ENCODE data around the gene ZBTB32.
"Not testable (repeated sequence)": the region's sequence is repeated elsewhere in the genome, so short reads cannot be mapped to it uniquely, and the experiment has no call there.

ZBTB32 gene

DNA sequence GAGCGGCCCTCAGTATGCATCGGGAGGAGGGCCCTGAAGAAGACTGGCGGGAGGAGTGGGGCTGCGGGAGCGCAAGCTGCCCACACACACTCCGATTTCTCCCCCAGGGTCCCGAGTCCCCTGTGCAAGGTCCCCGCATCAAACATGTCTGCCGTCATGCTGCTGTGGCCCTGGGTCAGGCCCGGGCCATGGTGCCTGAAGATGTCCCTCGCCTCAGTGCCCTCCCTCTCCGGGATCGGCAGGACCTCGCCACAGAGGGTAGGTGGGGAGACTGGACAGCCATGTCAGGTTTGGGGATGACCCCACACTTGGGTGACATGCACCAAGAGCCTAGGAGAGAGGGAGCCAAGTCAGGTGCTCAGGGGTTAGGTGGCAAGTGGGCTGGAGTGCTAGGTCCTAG, 18.1 kb downstream of the ZBTB32 start:
- no peak for DNase-seq

DNA sequence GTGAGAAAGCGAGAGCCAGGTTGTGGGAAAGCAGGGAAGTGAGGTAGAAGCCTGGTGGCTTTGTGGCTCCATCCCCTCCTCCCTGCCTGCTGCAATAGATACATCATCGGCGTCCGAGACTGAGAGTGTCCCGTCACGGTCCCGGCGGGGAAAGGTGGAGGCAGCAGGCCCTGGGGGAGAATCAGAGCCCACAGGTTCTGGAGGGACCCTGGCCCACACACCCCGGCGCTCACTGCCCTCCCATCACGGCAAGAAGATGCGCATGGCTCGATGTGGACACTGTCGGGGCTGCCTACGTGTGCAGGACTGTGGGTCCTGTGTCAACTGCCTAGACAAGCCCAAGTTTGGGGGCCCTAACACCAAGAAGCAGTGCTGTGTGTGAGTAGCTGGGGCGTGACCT, 18.5 kb downstream of the ZBTB32 start:
- DNase-seq = no peak

DNA sequence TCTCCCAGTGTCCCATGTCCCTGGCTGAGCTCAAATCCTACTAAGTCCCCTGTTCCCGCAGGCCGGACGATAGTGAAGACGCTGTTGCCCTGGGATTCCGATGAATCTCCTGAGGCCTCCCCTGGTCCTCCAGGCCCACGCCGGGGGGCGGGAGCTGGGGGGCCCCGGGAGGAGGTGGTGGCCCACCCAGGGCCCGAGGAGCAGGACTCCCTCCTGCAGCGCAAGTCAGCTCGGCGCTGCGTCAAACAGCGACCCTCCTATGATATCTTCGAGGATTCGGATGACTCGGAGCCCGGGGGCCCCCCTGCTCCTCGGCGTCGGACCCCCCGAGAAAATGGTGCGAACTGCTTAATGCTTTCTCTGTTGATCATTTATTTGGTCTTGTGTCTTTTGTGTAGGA, 19.3 kb downstream of the ZBTB32 start:
- no peak for DNase-seq

DNA sequence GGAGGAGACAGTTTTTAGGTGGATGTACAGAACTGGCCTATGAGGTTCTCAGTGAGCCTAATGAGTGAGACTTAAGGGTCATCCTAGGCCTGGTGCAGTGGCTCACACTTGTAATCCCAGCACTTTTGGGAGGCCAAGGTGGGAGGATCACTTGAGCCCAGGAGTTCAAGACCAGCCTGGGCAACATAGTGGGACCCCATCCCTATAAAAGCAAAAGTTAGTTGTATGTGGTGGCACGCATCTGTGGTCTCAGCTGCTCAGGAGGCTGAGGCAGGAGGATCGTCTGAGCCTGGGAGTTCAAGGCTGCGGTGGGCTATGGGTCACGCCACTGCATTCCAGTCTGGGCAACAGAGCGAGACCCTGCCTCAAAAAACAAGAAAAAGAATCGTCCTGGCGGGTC, 19.8 kb downstream of the ZBTB32 start:
- not testable (repeated sequence) for DNase-seq

DNA sequence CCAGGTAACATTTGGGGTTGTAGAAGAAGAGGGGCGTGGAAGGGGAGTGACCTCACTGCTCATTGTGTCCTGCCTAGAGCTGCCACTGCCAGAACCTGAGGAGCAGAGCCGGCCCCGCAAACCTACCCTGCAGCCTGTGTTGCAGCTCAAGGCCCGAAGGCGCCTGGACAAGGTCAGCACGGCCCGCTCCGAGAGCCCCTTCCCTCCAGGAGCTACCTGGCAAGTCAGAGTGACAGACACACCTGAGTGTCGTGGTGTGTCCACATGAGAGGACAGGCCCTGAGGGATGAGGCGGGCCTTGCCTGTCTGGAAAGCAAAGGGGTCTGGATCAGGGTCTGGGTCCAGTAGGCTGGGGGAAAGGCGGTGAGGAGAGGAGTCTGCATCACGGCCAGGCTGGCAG, 20.2 kb downstream of the ZBTB32 start:
- no peak for DNase-seq

DNA sequence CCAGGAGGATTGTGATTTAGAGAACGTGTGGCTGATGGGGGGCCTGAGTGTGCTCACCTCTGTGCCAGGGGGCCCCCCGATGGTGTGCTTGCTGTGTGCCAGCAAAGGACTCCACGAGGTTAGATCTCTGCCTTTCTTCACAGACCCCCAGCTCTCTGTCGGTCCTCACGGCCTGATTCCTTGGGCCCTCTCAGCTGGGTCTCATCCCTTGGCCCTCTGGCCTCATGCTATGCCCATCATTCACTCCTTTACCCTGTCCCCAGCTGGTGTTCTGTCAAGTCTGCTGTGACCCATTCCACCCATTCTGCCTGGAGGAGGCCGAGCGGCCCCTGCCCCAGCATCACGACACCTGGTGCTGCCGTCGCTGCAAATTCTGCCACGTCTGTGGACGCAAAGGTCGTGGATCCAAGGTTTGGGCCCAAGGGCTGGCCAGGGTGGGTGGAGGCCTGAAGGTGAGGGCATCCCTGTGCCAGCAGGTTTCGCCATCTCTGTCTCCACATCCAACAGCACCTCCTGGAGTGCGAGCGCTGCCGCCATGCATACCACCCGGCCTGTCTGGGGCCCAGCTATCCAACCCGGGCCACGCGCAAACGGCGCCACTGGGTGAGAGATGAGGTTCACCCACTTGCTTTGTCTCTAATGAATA, 21.0 kb downstream of the ZBTB32 start:
- DNase-seq = no peak

DNA sequence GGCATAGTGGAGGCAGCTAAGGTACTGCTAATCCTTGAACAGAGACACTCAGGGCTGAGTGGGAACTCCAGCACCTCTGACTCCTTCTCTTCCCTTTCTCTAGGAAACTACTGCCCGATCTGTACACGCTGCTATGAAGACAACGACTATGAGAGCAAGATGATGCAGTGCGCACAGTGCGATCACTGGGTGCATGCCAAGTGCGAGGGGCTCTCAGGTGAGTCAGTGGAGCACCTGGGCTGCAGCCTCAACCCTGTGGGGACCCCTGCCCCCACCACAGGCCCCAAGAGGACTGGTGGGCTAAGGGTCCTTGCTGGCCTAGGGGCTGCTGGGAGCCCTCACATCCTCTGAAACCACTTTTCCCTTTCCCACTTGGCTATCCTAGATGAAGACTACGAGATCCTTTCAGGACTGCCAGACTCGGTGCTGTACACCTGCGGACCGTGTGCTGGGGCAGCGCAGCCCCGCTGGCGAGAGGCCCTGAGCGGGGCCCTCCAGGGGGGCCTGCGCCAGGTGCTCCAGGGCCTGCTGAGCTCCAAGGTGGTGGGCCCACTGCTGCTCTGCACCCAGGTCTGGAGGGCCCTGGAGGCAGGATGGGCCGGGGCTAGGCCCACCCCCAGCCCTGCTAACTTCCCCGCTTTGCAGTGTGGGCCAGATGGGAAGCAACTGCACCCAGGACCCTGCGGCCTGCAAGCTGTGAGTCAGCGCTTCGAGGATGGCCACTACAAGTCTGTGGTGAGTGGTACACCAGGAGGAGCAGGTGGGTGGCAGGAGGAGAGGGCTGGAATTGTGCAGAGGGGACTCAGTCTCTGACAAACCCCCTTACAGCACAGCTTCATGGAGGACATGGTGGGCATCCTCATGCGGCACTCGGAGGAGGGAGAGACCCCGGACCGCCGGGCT, 22.9 kb downstream of the ZBTB32 start:
- DNase-seq = no peak

DNA sequence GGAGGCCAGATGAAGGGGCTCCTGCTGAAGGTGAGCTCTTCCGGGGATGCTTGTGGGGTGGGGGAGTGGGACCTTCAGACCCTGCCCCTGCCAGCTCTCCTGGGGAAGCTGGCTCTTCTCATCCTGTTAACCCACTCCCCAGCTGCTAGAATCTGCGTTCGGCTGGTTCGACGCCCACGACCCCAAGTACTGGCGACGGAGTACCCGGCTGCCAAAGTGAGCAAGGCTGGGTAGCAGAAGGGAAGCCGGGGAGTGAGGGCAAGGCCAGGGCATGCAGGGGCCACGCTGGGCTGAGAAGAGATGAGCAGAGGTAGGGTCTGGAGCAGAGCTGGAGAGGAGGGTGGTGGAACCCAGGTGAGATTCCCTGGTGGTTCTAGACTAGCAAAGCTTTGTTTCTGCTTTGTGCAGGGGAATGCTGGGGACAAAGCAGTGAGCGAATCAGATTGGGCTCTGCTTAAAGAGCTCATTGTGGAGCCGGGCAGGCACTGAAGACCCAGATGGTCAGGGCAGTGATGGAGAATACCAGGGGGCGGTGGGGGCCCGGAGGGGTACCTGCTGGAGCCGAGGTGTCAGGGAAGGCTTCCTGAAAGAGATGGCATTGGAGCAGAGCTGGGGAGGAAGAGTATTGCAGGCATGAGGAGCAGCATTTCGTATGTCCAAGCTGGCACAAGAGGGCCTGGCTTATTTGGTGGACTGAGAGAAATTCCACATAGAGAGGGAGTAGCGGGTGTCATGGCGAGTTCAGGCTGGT, 23.8 kb downstream of the ZBTB32 start:
- no peak for DNase-seq

DNA sequence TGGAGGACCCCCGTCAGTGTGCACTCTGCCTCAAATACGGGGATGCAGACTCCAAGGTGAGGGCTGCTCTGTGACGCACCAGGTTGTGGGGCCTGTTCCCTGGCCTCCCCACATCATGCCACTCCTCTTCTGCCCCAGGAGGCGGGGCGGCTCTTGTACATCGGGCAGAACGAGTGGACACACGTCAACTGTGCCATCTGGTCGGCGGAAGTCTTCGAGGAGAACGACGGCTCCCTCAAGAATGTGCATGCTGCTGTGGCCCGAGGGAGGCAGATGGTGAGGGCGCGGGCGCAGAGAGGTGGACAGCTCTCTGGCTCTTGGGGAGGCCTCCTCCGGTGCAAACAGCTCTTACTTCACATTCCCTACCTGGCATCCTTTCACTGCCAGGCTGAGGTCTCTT, 24.7 kb downstream of the ZBTB32 start:
- no peak for DNase-seq

DNA sequence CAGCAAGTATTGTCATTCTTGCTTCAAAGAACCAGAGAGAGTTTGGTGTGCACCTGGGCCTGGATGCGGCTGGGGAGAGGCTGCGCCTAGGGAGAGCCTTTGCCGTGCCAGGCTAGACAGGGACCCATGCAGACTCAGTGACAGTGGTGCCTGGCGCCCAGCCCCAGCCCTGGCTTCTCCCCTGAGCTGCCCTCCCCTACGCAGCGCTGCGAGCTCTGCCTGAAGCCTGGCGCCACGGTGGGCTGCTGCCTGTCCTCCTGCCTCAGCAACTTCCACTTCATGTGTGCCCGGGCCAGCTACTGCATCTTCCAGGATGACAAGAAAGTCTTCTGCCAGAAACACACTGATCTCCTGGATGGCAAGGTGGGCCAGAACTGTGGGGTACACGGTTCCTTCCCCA, 25.4 kb downstream of the ZBTB32 start:
- no peak for DNase-seq

DNA sequence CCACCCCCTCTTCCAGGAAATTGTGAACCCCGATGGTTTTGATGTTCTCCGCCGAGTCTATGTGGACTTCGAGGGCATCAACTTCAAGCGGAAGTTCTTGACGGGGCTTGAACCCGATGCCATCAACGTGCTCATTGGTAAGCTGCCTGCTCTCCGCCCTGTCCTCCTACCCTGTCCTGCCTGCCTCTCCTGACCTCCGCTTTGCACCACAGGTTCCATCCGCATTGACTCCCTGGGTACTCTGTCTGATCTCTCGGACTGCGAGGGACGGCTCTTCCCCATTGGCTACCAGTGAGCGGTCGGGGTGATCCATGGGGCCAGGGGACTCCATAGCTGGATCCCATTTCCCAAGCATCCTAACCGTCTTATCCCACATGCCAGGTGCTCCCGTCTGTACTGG, 26.0 kb downstream of the ZBTB32 start:
- no peak for DNase-seq

DNA sequence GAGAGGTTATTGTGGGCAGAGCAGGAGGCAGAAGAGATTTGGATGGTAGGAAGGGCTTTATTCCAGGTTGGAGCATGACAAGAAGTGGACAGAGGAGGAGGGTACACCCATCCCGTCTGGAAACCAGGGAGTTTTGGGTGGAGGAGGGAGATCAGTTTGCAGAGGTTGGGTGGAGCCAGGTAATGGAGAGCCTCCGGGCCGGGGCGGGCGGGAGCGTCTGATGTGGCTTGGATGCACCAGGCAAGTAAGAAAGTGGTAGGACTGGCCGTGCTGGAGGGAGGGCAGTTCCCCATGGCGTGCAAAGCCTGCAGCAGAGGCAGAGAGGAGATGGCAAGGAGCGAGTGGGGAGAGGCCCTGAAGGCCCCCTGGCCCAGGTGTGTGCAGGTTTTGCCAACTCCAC, 27.0 kb downstream of the ZBTB32 start:
- DNase-seq = no peak

DNA sequence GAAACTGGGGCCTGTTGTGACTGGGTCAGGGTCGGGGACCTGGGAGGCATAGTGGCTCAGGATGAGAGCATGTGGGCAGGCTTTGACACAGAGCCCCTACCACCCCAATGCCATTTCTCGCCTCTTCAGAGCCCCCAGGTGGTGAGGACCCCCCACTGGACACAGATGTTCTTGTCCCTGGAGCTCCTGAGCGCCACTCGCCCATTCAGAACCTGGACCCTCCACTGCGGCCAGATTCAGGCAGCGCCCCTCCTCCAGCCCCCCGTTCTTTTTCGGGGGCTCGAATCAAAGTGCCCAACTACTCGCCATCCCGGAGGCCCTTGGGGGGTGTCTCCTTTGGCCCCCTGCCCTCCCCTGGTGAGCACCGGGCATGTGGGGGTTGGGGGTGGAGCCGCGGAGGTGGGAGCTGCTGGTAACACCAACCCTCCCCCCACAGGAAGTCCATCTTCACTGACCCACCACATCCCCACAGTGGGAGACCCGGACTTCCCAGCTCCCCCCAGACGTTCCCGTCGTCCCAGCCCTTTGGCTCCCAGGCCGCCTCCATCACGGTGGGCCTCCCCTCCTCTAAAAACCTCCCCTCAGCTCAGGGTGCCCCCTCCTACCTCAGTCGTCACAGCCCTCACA, 27.5 kb downstream of the ZBTB32 start:
- no peak for DNase-seq

DNA sequence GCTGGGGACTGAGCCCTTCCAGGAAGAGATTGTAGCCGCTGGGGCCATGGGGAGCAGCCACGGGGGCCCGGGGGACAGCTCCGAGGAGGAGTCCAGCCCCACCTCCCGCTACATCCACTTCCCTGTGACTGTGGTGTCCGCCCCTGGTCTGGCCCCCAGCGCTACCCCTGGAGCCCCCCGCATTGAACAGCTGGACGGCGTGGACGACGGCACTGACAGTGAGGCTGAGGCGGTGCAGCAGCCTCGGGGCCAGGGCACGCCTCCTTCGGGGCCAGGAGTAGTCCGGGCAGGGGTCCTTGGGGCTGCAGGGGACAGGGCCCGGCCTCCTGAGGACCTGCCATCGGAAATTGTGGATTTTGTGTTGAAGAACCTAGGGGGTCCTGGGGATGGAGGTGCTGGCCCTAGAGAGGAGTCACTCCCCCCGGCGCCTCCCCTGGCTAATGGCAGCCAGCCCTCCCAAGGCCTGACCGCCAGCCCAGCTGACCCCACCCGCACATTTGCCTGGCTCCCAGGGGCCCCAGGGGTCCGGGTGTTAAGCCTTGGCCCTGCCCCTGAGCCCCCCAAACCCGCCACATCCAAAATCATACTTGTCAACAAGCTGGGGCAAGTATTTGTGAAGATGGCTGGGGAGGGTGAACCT, 28.3 kb downstream of the ZBTB32 start:
- no peak for DNase-seq

DNA sequence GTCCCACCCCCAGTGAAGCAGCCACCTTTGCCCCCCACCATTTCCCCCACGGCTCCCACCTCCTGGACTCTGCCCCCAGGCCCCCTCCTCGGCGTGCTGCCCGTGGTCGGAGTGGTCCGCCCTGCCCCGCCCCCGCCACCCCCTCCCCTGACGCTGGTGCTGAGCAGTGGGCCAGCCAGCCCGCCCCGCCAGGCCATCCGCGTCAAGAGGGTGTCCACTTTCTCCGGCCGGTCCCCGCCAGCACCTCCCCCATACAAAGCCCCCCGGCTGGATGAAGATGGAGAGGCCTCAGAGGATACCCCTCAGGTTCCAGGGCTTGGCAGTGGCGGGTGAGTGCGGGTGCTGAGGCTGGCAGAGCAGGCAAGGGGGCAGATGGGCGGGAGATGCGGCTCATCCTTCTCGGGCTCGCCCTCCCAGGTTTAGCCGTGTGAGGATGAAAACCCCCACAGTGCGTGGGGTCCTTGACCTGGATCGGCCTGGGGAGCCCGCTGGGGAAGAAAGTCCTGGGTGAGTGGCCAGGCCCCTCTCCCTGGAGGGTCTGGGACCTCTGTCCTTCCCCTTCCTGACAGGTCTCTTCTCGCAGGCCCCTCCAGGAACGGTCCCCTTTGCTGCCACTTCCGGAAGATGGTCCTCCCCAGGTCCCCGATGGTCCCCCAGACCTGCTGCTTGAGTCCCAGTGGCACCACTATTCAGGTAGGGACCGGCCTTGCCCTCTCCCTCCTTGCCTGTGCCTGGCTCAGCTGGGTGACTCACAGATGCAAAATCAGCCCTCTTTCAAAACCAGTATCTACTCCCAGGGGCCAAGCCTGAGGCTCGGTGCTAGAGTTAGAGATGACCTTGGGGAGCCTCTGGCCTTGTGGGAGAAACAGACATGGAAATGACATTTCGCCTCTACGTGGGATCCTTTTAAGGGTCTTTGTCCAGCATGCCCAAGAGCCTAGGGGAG, 29.1 kb downstream of the ZBTB32 start:
- no peak for DNase-seq

DNA sequence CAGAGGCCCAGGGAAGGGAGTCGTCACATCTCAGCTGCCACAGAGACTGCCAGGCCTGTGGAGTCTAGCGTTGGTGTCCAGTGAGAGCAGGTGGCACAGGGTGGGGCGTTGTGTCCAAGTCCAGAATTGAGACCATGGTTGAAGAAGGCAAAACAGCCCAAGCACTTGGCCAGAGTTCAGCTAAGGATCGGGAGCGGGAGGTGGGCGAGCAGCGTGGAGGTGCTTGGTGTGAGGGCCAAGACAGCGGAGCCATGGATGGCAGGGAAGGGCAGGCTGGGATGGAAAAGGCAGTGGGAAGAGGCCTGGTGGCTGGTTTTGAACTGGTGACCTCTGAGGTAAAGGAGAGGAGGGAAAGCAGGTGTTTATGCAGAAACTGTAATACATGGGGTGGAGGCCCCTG, 29.9 kb downstream of the ZBTB32 start:
- DNase-seq = no peak

DNA sequence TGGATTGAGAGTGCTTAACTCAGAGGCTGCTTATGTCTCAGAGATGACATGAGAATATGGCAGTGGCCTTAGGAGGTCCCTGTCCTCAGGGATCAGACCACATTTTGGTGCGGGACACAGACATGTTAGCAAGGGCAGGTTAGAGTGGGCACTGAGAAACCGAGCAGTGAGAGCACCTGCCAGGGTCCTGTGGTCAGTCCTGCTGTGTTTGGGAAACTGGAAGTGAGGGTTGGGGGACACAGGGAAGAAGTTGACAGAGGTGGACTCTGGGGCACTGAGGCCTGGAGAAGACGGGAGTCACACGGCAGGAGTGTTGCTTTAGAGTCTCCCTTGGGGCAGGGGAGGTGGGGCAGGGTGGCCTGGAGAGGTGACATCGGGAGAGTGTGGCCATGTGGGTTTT, 30.5 kb downstream of the ZBTB32 start:
- no peak for DNase-seq

DNA sequence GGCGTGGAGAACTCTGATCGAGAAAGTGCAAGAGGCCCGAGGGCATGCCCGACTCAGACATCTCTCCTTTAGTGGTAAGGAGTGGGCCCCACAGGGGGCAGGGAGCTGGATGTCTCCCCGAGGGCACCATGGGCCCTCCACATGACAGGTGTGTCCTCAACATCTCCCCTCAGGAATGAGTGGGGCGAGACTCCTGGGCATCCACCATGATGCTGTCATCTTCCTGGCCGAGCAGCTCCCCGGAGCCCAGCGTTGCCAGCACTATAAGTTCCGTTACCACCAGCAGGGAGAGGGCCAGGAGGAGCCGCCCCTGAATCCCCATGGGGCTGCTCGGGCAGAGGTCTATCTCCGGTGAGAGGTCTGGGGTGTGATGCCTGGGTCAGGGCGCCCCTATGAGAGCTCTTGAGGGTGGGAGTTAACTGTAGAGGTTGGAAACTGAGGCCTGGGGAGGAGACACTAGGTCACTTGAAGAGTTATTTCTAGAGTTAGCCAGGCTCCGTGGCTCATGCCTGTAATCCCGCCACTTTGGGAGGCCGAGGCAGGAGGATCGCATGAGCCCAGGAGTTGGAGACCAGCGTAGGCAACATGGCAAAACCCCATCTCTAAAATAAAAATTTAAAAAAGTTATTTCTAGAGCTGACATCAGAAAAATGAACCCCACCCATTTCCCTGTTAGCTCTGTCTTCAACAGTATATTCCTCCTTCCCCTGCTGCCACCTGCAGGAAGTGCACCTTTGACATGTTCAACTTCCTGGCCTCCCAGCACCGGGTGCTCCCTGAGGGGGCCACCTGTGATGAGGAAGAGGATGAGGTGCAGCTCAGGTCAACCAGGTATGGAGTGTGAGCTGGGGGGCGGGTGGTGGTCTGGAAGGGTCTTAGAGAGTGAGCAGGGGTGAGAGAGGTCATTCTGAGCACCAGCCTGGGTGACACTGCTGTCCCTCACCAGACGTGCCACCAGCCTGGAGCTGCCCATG, 32.8 kb downstream of the ZBTB32 start:
- DNase-seq = no peak

DNA sequence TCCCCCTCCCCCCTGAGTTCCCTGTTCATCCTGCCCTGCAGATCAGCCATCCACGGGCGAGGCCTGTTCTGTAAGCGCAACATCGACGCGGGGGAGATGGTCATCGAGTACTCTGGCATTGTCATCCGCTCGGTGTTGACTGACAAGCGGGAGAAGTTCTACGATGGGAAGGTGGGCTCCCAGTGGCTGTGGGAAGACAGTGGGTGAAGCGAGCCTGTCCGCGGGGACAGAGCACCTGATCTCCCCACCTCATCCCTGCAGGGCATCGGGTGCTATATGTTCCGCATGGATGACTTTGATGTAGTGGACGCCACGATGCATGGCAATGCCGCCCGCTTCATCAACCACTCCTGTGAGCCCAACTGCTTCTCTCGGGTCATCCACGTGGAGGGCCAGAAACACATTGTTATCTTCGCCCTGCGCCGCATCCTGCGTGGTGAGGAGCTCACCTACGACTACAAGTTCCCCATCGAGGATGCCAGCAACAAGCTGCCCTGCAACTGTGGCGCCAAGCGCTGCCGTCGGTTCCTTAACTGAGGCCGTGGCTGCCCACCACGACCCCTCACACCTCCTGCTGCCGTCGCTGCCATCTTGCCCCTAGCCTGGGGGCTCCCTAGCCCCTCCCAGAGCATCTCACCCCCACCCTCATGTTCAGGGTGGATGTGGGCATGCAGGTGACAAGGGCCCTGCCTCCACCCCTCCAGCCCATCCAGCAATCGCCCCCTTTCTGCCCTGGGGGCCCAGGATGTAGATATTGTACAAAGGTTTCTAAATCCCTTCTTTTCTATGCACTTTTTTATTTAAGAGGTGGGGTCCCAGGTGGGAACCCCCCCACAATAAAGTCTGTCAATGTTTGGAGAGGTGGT, 33.9 kb downstream of the ZBTB32 start:
- no peak for DNase-seq

DNA sequence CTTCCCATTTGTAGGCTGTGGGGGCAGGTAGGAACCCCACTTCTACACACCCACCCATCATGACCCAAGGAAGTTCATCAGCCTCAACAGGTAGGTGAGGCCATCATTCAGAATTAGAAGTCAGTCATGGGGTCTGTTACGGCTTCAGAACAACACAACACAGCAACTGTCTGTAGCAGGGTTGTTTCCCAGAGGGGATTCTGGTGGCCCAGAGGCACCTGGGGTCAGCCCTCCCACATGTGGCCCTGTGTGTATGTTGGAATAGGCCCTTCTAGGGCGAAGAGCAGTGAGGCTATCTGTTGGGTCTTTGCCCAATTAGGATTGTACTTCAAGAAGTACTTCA, 34.5 kb downstream of the ZBTB32 start:
- no peak for DNase-seq

All from activated CD4-positive, alpha-beta T cell treated with anti-CD3 and anti-CD28 coated beads, Interleukin-2, amount 50 U/mL, for 1 hour (primary cell).